Epidermal melanocyte (primary cell): ENCODE data around the gene WRAP53.
A peak's percentile ranks its signal among the peaks of the same experiment; 100 is the strongest.

ENCODE experiments used
- DNase-seq: peaks from one replicate; pipeline ENCODE4 v3.0.0; 2011; ENCODE audit warnings: low spot score; ENCODE audit not compliant: insufficient read length

WRAP53 gene

DNA sequence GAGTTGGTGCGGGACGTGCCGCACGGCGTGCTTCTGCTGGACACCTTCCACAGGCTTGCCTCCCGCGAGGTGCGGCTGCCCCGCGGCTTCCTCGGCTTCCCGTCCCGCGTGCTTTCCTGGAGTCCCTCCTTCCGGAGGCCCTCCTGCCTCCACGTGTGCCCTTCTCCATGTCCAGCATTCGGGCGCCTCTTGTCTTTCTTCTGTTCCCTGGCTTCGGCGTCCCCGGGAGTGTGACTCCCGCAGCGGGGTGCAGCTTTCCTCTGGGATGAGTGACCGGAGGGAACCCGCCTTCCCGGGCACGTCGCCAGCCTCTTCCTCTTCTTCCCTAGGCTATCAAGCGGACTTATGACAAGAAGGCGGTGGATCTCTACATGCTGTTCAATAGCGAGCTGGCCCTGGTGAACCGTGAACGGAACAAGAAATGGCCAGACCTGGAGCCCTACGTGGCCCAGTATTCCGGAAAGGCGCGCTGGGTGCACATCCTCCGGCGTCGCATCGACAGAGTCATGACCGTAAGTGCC lies 52.3 kb downstream of the WRAP53 start:
- DNase-seq: no peak

DNA sequence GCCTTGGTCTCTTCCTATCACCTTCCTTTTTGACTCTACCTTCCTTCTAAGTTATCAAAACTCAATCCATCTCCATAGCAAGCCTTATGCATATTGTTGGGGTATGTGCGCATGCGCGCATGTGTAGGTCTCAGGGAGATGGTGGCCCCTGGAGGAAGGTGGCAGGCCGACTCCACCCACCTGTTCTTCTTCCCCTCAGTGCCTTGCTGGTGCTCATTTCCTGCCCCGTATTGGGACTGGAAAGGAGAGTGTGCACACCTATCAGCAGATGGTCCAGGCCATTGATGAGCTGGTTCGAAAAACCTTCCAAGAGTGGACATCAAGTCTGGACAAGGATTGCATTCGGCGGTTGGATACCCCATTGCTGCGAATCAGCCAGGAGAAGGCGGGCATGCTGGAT lies 54.5 kb downstream of the WRAP53 start:
- no peak for DNase-seq

DNA sequence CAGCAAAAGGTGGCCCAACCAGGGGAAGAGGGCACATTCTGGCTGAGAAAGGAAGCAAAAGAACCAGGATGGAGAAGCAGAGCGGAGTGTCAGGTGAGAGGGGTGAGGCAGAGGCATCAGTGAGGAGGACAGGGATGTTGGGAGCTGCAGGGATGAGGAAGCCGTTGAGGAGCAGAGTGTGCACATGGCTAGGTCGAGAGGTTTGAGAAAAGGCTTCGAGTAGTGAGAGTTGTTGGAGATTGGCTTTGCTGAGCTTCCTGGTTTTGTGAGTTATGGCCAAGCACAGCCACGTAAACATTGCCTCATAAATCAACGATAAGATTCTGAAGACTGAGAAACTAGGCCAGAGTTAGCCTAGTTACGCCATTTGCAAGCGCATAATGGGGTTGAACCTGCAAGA lies 56.1 kb downstream of the WRAP53 start:
- no peak for DNase-seq

DNA sequence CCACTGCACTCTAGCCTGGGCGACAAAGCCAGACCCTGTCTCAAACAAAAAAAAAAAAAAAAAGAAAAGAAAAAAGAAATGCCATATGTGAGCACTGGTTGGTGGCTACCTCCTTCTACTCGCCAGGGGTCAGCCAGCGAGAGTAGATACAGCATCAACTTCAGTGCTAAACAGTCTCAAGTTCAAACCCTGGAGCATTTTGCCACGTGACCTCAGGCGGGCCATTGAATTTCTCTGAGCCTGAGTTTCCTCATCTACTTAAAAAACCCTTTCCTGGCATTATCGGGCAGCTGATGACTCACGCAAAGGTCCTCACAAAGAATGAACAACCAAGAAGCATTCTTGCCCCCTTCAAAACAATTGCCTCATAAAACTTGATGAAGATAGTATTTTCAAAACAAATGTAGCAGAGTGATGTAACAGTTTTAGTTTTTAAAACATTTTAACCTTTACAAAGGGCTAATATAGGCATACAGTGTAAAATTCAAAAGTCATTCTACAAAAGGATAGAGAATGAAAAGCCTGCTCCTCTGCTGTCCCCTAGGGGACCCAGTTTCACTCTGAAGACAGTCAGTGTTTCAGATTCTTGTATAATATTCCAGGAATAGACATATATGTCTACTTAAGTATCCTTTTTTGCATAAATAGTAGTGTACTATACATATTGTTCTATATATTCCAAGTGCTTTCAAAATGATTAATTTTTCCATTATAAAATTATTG lies 57.6 kb downstream of the WRAP53 start:
- peak; percentile 61 for DNase-seq

DNA sequence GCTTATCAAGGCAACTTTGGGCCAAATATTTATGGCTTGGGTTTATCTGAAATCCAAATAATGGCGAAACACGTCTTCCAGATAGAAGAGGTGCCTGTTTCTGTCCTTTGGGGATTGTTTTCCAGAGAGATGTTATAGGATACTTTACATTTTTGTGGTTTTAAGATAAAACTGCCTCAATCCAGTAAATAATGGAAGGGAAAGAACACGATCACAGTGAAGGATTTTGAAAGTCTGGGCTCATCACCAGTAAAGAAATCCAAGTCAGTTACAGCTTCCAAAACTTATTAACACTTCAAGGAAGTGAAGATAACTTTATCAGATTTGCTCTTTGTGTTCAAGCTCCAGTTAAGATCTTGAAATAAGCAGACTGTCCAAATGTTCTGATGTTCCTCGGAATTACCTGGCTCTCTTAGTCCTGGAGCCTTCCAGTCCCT lies 59.4 kb downstream of the WRAP53 start:
- no peak for DNase-seq

DNA sequence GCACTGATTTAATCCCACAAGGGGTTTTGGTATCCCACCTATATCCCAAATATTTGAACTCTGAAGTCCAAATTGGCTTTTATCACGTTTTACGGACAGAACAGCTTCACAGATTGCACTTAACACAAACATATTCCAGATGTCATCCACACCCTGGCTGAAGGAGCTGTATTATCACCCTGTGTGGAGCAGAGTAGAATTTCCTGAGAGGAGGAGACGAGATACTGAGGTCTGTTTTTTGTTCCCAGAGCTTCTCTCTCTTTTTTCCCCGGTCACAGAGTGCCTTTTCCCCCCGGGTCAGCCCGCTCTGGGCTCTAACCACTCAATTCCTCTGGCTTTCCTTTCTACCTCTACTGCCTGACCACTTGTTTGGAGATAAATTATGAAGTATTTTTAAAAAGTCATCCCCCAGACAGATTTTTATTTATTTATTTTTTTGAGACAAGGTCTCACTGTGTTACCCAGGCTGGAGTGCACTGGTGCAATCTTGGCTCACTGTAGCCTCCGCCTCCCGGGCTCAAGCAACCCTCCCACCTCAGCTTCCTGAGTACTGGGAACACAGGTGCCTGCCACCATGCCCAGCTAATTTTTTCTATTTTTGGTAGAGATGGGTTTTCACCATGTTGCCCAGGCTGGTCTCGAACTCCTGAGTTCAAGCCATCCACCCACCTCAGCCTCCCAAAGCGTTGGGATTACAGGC lies 59.9 kb downstream of the WRAP53 start:
- no peak for DNase-seq

DNA sequence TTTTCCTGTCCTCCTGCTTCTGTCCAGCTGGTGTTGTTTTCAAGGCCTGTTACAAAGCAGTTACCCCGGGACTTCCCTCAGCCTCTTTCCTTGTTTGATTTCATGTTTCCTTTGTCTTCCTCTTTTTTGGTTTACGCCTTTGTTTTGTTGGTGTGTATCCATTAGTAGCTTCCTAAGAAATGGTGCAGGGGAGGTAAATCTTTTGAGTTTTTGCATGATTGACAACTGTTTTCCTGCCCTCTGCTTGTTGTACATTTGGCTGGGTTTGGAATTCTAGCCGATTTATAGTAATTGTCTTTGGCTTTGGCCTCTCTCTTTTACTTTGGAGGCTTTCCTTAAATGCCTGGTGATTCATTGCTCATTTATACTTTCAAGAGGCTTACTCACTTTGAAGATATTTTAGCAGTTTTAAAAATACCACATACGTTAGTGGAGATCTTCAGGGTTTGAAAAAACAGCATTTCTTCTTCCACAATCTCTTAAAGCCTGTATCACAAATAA lies 62.1 kb downstream of the WRAP53 start:
- DNase-seq: no peak
